Measurements from ENCODE around the gene SLC13A5.
A peak's percentile ranks its signal among the peaks of the same experiment; 100 is the strongest.
"Not testable (repeated sequence)": the region's sequence is repeated elsewhere in the genome, so short reads cannot be mapped to it uniquely, and the experiment has no call there.

The SLC13A5 gene

DNA sequence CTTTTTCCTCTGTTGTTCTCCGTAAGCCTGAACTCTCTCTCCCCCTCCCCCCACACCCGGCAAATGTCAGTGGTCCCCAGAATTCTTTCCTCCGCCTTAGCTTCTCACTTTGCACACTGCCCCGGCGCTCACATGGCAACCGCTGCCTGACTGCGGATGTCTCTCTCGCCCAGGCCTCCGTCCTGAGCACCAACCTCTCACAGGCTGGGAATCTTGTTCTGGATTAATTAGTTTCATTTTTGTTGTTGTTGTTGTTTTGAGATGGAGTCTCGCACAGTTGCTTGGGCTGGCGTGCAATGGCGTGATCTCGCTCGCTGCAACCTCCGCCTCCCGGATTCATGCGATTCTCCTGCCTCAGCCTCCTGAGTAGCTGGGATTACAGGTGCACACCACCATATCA is 45.0 kb downstream of the SLC13A5 start:
- no peak for DNase-seq (ENCODE audit: low read depth)
- no peak overlapping the region for H3K4me3 ChIP-seq (ENCODE audit: low read depth, low read length)
- TF ChIP-seq, protein P1, sequence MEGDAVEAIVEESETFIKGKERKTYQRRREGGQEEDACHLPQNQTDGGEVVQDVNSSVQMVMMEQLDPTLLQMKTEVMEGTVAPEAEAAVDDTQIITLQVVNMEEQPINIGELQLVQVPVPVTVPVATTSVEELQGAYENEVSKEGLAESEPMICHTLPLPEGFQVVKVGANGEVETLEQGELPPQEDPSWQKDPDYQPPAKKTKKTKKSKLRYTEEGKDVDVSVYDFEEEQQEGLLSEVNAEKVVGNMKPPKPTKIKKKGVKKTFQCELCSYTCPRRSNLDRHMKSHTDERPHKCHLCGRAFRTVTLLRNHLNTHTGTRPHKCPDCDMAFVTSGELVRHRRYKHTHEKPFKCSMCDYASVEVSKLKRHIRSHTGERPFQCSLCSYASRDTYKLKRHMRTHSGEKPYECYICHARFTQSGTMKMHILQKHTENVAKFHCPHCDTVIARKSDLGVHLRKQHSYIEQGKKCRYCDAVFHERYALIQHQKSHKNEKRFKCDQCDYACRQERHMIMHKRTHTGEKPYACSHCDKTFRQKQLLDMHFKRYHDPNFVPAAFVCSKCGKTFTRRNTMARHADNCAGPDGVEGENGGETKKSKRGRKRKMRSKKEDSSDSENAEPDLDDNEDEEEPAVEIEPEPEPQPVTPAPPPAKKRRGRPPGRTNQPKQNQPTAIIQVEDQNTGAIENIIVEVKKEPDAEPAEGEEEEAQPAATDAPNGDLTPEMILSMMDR (IDR thresholded peaks at IDR 0.05; ENCODE audit: control insufficient read depth, extremely low read depth, insufficient read depth), result no peak

DNA sequence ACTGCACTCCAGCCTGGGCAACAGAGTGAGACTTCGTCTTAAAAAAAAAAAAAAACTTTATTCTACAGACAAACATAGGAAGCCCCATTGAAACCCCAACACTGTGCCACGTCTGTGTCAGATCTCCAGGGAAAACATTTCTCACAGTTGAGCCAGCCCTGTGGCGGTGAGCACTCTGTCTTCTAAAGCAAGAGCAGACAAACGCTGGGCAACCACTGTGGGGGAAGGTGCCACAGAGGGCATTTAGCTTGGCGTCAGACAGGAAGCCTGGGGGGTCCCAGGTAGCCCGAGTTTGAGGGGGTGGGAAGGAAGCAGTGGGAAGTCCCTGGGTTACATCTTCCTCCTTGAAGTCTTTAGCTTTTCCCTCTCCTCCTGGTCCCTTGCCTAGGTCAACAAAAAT is 45.7 kb downstream of the SLC13A5 start:
- DNase-seq (ENCODE audit: low read depth), result no peak
- TF ChIP-seq, protein P1 (IDR thresholded peaks at IDR 0.05; ENCODE audit: control insufficient read depth, extremely low read depth, insufficient read depth), result no peak
- no peak overlapping the region for H3K4me3 ChIP-seq (ENCODE audit: low read depth, low read length)

DNA sequence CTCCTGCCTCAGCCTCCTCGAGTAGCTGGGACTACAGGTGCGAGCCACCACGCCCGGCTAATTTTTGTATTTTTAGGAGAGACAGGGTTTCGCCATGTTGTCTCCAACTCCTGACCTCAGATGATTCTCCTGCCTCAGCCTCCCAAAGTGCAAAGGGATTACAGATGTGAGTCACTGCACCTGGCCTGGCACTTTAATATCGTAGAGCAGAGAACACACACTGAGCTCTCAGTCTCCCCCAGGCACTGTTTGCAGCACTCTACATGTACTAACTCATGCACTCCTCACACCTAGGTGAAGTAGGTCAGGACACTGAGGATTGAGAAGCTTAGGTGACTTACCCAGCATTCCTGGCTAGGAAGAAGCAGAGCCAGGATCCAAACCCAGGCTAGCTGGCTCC is 46.6 kb downstream of the SLC13A5 start:
- TF ChIP-seq, protein P1 (IDR thresholded peaks at IDR 0.05; ENCODE audit: control insufficient read depth, extremely low read depth, insufficient read depth), result no peak
- no peak overlapping the region for H3K4me3 ChIP-seq (ENCODE audit: low read depth, low read length)
- no peak for DNase-seq (ENCODE audit: low read depth)

DNA sequence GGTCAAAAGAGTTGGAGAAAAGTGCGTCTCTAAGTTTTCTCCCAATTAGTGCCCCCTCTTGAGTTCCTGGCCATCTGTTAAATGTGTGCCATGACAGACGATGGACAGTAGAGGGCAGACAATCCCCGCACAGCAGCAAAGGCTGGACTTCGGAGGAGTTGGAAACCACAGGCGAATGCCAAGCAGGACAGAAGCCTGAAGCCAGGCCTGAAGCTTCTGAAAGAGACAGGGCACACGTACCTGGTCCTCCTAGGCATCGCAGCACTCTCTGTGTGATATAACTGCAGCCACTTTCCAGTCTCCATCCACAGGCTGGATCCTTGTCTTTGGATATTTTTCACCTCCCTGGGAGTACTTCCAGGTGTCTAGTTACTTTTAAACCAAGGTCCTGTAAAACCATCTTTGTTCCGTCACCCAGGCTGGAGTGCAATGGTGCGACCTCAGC is 47.1 kb downstream of the SLC13A5 start:
- DNase-seq (ENCODE audit: low read depth), result peak; percentile 56
- no peak overlapping the region for H3K4me3 ChIP-seq (ENCODE audit: low read depth, low read length)
- TF ChIP-seq, protein P1 (IDR thresholded peaks at IDR 0.05; ENCODE audit: control insufficient read depth, extremely low read depth, insufficient read depth), result peak; percentile 99

DNA sequence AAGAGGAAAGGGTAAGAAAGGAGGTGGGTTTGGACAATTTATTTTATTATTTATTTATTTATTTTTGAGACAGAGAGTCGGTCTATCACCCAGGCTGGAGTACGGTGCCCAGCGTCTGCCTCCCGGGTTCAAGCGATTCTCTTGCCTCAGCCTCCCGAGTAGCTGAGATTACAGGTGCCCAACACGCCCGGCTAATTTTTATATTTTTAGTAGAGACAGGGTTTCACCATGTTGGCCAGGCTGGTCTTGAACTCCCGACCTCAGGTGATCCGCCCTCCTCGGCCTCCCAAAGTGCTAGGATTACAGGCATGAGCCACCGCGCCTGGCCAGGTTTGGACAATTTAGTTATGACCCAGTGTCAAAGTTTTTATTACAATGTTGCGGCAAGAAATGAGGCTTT is 50.0 kb downstream of the SLC13A5 start:
- not testable (repeated sequence) for DNase-seq (ENCODE audit: low read depth); H3K4me3 ChIP-seq (ENCODE audit: low read depth, low read length)

DNA sequence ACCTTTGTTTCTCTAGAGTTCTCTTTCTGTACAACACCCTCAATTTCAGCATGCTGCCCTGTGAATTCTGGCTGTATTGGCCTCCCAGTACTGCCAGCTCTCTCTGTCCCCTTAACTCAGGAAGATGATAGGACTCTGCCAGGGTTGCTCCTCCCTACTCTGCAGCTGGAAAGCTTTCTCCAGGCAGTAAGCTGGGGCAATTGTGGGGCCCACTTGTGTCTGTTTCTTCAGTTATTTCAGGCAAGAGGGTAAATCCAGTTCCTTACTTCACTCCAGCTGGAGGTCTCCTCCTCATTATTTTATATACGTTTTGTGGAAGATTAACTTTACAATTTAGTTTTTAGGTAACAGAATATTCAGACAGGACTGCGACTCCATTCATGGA is 51.7 kb downstream of the SLC13A5 start:
- DNase-seq (ENCODE audit: low read depth), result no peak
- H3K4me3 ChIP-seq (ENCODE audit: low read depth, low read length), result no peak overlapping the region
- TF ChIP-seq, protein P1 (IDR thresholded peaks at IDR 0.05; ENCODE audit: control insufficient read depth, extremely low read depth, insufficient read depth), result no peak

DNA sequence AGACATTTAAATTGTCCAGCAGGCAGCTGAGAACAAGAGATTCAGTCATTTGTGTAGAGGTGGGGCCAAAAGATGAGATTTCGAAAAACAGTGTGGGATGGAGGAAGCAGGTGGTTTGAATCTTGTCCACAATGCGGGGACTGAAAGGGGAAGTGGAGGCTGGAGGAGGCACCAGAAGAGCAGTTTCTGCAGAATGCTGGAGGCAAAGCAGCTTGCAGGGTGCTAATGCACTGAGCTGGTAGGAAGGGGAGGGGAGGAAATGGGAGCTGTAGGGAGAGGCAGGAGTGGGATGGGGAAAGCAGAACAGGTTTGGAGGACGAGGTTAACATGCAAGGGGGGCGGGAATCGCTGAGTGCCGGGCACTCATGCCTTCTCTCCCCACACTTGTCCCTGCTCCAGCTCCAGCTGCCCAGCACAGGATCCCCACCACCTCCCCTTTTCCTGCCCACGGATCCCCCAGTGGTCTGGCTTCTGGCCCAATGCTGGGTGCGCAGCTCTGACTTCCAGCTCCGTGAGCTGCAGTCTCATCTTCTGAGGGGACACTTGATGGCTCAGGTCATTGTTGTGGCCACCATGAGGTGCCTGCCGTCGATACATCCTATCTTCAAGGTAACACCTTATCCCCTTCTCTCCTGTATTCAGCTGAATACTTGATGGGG is 52.2 kb downstream of the SLC13A5 start:
- TF ChIP-seq, protein P1 (IDR thresholded peaks at IDR 0.05; ENCODE audit: control insufficient read depth, extremely low read depth, insufficient read depth), result no peak
- DNase-seq (ENCODE audit: low read depth), result no peak
- no peak overlapping the region for H3K4me3 ChIP-seq (ENCODE audit: low read depth, low read length)

Measured in LNCaP clone FGC (cell line).